Subcutaneous adipose tissue (tissue), 4 donors: Measurements from ENCODE around the gene SDCCAG8. TPM values are rescaled to one million over a fixed set of nuclear protein-coding genes. Genes with fewer than 3 reads are reported as not detected.

ENCODE experiments used
- CTCF ChIP-seq: fragments of 450-650 bp; IDR thresholded peaks from one replicate; pipeline ENCODE4 v1.5.1; 2016; ENCODE audit warnings: low read depth, mild to moderate bottlenecking, control low read depth, antibody characterized with exemption, moderate library complexity
- total RNA-seq, 4 donors: library from RNA; depleted of rRNA; stranded (reverse); fragments of >200 nt; gene quantifications; one replicate each; pipeline ENCODE4 v1.1.0, GENCODE V29; 2016

Gene SDCCAG8
- total RNA-seq, 4 donors from 2014 or later = 44.6 to 74.5 (median 51.9) TPM

- TF ChIP-seq CTCF = no peak
Measured at GRCh38 chr1:243256590-243256989, 749 bp downstream of the SDCCAG8 start.

- no peak for TF ChIP-seq CTCF
Measured at GRCh38 chr1:243257189-243257588, 1.3 kb downstream of the SDCCAG8 start.

- TF ChIP-seq CTCF = no peak
Measured at GRCh38 chr1:243258731-243259130, 2.9 kb downstream of the SDCCAG8 start.

GRCh38 chr1:243260221-243260880, 4.5 kb downstream of the SDCCAG8 start:
- no peak for TF ChIP-seq CTCF

- TF ChIP-seq CTCF = no peak
Measured at GRCh38 chr1:243261390-243261789, 5.5 kb downstream of the SDCCAG8 start.

- TF ChIP-seq CTCF = no peak
Measured at GRCh38 chr1:243264717-243265116, 8.9 kb downstream of the SDCCAG8 start.

- TF ChIP-seq CTCF = no peak
Measured at GRCh38 chr1:243266231-243266630, 10.4 kb downstream of the SDCCAG8 start.
